ENCODE measurements around the gene HDAC10.

Gene HDAC10

DNA sequence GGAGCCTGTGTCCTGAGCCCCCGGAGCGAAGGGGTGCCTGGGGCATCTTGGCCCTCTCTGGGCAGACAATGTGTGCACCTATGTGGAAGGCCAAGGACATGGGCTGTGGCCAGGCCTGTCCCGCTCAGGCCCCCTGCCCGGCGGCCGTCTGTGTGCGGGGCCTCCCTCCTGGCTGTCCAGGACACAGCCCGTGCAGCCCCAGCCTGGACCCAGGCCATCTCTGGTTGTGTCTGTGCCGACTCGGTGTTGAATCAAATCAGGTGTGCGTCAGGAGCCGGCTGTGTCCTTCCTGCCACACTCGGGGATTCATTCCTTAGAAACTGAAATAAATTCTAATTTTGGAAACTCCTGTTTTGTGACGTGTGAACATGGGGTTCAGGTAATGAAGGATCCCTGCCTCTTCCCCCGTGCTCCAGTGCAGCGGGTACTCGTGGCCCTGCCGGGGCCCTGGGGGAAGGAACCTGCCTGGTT is 51.8 kb downstream of the HDAC10 start:
- no peak for DNase-seq

DNA sequence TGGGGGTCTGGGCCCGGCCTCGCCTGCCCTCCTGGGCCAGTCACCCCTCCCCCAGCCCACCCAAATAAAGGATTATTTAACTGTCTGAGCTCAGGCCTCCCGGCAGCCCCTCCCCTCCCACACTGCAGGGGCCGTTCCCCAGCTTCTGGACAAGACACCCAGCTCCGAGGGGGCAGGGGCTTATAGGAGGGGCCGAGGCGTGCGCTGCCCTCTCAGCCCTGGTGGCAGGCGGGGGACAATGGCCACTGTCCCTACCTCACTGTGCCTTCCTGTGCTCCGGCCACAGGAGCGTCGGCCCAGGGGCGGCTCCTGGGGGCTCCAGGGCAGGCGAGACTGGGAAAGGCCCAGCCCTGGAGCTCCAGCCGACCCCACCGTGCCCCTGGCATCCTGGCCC is 52.4 kb downstream of the HDAC10 start:
- no peak for DNase-seq

DNA sequence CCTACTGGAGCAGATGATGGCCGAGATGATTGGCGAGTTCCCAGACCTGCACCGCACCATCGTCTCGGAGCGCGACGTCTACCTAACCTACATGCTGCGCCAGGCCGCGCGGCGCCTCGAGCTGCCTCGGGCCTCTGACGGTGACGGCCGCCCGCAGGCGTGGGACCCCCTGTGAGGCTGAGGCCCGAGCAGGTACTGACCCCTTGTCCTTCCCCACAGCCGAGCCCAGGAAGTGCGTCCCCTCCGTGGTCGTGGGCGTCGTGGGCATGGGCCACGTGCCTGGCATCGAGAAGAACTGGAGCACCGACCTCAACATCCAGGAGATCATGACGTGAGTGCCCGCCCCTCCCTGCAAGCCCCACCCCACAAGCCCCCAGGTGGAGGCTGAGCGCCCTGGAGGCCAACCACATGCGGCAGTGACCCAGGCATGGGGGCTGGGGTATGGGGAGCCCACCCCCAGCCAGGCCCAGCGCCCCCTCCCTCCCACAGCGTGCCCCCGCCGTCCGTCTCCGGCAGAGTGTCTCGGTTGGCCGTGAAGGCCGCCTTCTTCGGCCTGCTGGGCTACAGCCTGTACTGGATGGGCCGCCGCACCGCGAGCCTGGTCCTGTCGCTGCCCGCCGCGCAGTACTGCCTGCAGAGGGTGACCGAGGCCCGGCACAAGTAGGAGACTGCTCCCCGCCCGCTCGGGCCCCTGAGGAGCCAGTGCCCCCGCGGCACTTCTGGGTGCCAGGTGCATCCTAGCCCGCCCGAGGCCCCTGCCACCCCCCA is 53.0 kb downstream of the HDAC10 start:
- no peak for DNase-seq

DNA sequence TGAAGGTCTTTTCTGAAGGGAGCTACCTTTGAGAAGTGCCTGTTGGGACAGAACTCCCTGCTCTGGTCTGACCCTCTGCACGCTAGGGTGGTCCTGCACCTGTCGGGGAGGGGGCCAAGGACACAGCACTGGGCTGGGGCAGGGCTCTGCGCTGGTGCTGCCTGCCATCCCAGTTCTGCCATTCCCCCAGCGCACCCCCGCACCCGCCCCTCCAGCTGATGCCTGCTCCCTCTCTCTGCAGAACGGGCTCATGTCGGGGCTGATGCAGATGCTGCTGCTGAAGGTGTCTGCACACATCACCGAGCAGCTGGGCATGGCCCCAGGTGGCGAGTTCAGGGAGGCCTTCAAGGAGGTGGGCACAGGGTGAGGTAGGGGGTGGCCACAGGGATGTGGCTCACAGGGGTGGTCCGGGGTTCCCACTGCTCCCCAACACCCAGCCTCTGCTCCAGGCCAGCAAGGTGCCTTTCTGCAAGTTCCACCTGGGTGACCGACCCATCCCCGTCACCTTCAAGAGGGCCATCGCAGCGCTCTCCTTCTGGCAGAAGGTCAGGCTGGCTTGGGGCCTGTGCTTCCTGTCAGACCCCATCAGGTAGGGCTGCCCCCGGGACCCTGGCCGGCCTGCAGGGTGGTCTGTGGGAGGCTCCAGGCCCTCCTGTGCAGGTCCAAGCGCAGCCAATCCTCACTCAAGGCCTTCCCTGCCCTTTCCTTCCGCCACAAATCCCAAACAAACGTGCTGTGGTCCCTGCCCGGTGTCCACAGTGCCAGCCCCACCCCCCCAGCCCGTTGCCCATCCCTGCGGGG is 53.9 kb downstream of the HDAC10 start:
- DNase-seq, result no peak

DNA sequence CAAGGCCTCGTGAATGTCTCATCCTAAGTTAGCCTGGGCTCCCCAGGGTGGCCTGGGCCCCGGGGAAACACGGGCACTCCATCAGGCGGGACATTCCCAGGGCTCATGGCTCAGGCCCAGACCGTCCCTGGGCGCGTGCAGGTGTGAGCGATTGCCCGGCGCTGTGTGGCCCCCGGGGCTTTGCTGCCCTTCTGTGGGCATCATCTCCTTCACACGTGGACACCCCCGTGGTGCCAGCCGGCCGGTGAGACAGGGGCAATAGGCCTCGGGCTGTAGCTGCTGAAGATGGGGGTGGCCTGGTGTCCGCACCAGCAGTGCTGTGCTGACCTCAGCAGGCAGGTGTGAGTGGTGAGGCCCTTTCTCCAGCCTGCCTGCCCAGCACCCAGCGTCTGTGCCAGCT is 54.8 kb downstream of the HDAC10 start:
- DNase-seq, result no peak

Data from SW 1271 (cell line).